HFFc6 (cell line): ENCODE results near the gene NPM1. TPM values are rescaled to one million over a fixed set of nuclear protein-coding genes. Genes with fewer than 3 reads are reported as not detected.

ENCODE experiments used
- DNase-seq: peaks from one replicate; pipeline ENCODE4 v3.0.0-alpha.2; 2018
- H3K27ac Mint-ChIP-seq: 2 replicates; pipeline ENCODE4 v1.8.0; 2020; ENCODE audit warnings: mild to moderate bottlenecking, mixed read lengths
- H3K27me3 Mint-ChIP-seq: 2 replicates; pipeline ENCODE4 v1.8.0; 2021; ENCODE audit warnings: mild to moderate bottlenecking, moderate library complexity, mixed read lengths; ENCODE audit not compliant: insufficient read depth
- H3K36me3 Mint-ChIP-seq: 2 replicates; pipeline ENCODE4 v1.8.0; 2021; ENCODE audit warnings: low read depth, mixed read lengths
- H3K4me1 Mint-ChIP-seq: 2 replicates; pipeline ENCODE4 v1.8.0; 2020; ENCODE audit warnings: low read depth, mixed read lengths
- H3K4me3 Mint-ChIP-seq: 2 replicates; pipeline ENCODE4 v1.8.0; 2020; ENCODE audit warnings: mild to moderate bottlenecking, moderate library complexity, mixed read lengths
- H3K9me3 Mint-ChIP-seq: 2 replicates; pipeline ENCODE4 v1.8.0; 2020; ENCODE audit warnings: mild to moderate bottlenecking, mixed read lengths
- CTCF ChIP-seq: fragments of 200-600 bp; sonication (generic); IDR thresholded peaks from 2 replicates; pipeline ENCODE4 v1.5.0; 2021; ENCODE audit warnings: antibody characterized with exemption, mild to moderate bottlenecking
- total RNA-seq, 6 experiments: library from RNA; stranded (reverse); fragmentation: NEBNext Ultra II Directional; extraction: Animal tissue kit (Norgen Biotek cat#: 25700); gene quantifications; 2 replicates in 1 of 6; 3 replicates in 5 of 6; pipeline ENCODE4 v1.2.3, GENCODE V29; 2021

NPM1 gene
- total RNA-seq, 6 experiments from 2014 or later: 1,557 to 2,328 (median 1,897) TPM

- no peaks in the 10 kb centered on the region for H3K9me3 Mint-ChIP-seq
- no peaks in the 10 kb centered on the region for H3K36me3 Mint-ChIP-seq
- no peaks in the 10 kb centered on the region for H3K4me1 Mint-ChIP-seq
- no peak overlapping the region for H3K4me3 Mint-ChIP-seq
- H3K27me3 Mint-ChIP-seq: peaks cover 5% of the 10 kb centered on the region
- no peak for TF ChIP-seq CTCF
- DNase-seq: no peak
- no peak overlapping the region for H3K27ac Mint-ChIP-seq
These were observed 45.7 kb downstream of the NPM1 start for GRCh38 chr5:171433352-171433698.

- peak; percentile 21; the same call in 1 of the 2 replicates for TF ChIP-seq CTCF
- Mint-ChIP-seq H3K36me3 (no peaks in the 10 kb centered on the region), H3K9me3 (no peaks in the 10 kb centered on the region), H3K27ac (no peak overlapping the region), H3K27me3 (peaks cover 3% of the 10 kb centered on the region; the same call in 1 of the 2 replicates), H3K4me1 (no peaks in the 10 kb centered on the region), H3K4me3 (no peak overlapping the region)
- DNase-seq: no peak
These were observed 46.5 kb downstream of the NPM1 start for GRCh38 chr5:171433982-171434676.

GRCh38 chr5:171434874-171435273, 47.2 kb downstream of the NPM1 start:
- no peak overlapping the region for H3K27ac Mint-ChIP-seq
- H3K27me3 Mint-ChIP-seq: peaks cover 3% of the 10 kb centered on the region; the same call in 1 of the 2 replicates
- DNase-seq: no peak
- H3K4me1 Mint-ChIP-seq: no peaks in the 10 kb centered on the region
- TF ChIP-seq CTCF: no peak
- H3K36me3 Mint-ChIP-seq: no peaks in the 10 kb centered on the region
- no peaks in the 10 kb centered on the region for H3K9me3 Mint-ChIP-seq
- H3K4me3 Mint-ChIP-seq: no peak overlapping the region

GRCh38 chr5:171435908-171436307, 48.3 kb downstream of the NPM1 start:
- TF ChIP-seq CTCF: no peak

GRCh38 chr5:171436804-171437285, 49.2 kb downstream of the NPM1 start:
- Mint-ChIP-seq H3K36me3 (no peaks in the 10 kb centered on the region), H3K4me3 (no peak overlapping the region), H3K27ac (no peak overlapping the region), H3K27me3 (peaks cover 10% of the 10 kb centered on the region), H3K4me1 (no peaks in the 10 kb centered on the region), H3K9me3 (no peaks in the 10 kb centered on the region)
- DNase-seq: no peak
- TF ChIP-seq CTCF: no peak

More at GRCh38 chr5:171435908-171436307, 48.3 kb downstream of the NPM1 start:
- Mint-ChIP-seq H3K4me1 (no peaks in the 10 kb centered on the region), H3K27ac (no peak overlapping the region), H3K9me3 (no peaks in the 10 kb centered on the region), H3K4me3 (no peak overlapping the region), H3K27me3 (peaks cover 3% of the 10 kb centered on the region; the same call in 1 of the 2 replicates), H3K36me3 (no peaks in the 10 kb centered on the region)
- DNase-seq: no peak
